GM19328 (cell line): ENCODE data around the gene PPP1R9A.

Experiments used
- ATAC-seq: cut with Tn5 transposase; IDR thresholded peaks from one replicate; pipeline ENCODE4 v1.9.1; 2021; ENCODE audit warnings: mild to moderate bottlenecking, moderate library complexity; ENCODE audit not compliant: unreplicated experiment

Gene PPP1R9A

GRCh38 chr7:94908323-94909178 is 1.2 kb downstream of the PPP1R9A start:
- ATAC-seq: no peak

GRCh38 chr7:94909179-94909466 is 1.7 kb downstream of the PPP1R9A start:
- ATAC-seq: no peak

GRCh38 chr7:94912085-94912484 is 4.7 kb downstream of the PPP1R9A start:
- no peak for ATAC-seq

- ATAC-seq: no peak
These were observed 6.0 kb downstream of the PPP1R9A start for GRCh38 chr7:94913391-94913790.

DNA sequence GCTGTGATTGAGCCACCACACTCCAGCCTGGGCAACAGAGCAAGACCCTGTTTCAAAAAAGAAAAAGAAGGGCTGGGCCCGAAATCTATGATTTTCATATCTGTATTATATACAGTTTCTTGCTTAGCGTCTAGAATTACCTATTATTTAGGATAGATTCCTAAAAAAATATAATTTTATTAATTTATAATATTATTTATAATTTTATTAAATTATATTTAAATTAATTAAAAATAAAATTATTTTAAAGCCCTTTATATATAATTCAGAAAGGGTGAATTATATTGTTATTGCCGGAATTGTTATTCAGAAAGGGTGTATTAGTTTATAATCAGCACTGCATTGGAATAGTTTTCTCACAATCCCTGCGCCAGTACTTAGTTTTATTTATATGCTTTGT is 14.5 kb downstream of the PPP1R9A start:
- no peak for ATAC-seq

- ATAC-seq: no peak
These were observed 15.1 kb downstream of the PPP1R9A start for GRCh38 chr7:94922457-94922856.

GRCh38 chr7:94923412-94923811 is 16.0 kb downstream of the PPP1R9A start:
- ATAC-seq: no peak

DNA sequence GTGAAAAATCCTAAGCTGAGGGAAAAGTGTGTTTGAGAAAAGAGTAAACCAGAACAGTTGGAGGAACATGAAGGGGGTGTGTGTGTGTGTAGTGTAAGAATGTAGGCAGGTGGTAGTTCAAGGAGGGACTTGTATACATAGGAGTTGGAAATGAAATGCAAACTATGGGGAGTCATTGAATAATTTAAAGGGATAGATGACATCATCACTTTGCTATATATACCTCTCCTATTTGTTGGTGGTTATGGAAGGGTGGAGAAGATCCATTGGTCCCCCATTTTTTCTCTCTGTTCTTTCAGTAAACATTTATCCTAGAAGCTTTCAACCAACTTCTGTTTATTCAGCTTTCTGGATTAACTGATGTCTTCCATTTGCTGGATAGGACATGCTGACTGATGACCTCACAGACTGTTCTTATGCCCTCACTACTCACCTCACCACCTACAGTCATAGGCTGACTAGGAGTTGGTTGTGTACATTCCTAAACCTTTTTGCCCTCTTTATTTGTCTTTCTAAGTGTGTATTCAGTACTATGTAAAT is 20.8 kb downstream of the PPP1R9A start:
- ATAC-seq: no peak

DNA sequence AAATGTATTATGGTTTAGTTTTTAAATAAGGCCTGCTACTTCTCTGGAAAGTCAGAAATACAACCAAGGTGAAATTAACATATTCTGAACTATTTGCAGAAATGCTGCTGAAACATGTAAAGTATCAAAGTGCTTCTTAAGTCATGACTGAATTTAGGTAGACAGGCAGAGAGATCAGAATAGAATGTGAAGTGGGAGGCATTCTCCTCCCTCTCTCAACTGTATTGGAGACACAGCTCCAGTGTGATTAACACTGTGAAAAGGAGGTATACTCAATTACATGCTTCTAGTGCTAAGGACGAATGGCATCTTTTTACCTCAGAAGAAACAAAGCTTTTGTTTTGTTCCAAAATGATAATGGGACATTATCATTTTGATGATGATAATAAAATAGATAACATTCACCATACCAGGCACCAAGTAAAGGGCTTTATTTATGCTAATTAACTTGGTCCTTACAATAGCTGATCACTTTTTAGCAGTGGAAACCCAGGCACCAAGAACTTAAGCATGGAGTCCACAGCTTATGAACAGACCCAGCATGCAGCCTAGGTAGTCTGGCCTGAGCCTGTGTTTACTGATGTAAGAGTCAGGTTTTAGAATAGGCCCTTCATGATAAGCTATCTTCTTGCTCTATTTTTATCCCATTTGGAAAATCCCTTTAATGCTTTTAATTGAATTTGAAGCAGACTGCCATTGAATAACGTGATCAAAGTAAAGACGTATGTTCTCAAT is 26.0 kb downstream of the PPP1R9A start:
- no peak for ATAC-seq

- ATAC-seq: no peak
These were observed 32.0 kb downstream of the PPP1R9A start for GRCh38 chr7:94939395-94939794.

- no peak for ATAC-seq
These were observed 32.8 kb downstream of the PPP1R9A start for GRCh38 chr7:94940241-94940640.

DNA sequence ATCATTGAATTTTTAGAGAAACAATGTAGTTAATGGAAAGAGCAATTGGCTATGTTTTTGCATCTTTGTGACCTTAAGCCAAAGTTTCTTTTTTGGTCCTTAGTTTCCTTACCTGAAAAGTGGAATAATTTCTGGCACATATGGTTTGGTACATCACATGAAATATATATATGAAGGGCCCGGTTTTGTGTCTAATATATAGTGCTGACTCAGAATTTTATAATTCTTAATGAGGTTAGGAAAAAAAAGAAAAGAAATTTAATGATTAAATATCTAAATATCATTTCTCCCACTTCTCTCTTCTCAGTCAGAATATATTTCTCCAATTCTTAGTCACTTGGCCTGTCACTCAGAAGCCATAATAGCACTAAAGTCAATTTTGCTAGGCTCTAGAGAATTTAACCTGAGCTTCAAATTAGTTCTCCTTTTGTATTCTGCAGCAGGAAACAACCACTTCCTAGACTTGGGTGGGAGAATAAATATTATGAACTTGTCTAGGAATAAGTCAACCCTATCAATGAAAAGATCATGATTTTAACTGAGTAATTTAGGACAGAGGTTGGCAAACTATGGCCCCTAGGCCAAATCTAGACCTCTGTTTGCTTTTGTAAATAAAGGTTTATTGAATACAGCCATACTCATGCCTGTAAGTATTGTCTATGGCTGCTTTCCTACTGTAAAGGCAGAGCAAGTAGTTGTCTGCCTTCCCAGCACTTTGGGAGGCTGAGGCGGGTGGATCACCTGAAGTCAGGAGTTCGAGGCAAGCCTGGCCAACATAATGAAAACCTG is 34.6 kb downstream of the PPP1R9A start:
- ATAC-seq: no peak

GRCh38 chr7:94943134-94943533 is 35.7 kb downstream of the PPP1R9A start:
- ATAC-seq: no peak

GRCh38 chr7:94949532-94949931 is 42.1 kb downstream of the PPP1R9A start:
- ATAC-seq: no peak

GRCh38 chr7:94955807-94956206 is 48.4 kb downstream of the PPP1R9A start:
- no peak for ATAC-seq

GRCh38 chr7:94957061-94957460 is 49.7 kb downstream of the PPP1R9A start:
- no peak for ATAC-seq

DNA sequence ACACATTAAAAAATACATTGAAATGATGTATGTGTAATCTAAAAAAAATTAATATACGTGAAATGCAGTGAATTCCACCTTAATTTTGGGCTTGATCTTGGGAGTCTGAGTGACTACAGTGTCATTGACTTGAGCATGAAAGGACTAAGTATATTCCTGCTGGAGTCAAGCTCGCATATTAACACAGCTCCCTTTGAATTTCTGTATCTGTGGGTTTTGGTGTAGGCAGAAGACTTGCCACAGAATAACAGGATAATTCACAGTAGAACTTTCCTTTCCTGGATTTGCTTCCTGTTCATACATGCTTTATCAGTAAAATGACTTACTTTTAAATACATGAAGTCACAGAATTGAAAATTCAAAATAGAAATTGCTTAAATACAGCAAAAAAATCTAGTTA is 55.3 kb downstream of the PPP1R9A start:
- no peak for ATAC-seq

DNA sequence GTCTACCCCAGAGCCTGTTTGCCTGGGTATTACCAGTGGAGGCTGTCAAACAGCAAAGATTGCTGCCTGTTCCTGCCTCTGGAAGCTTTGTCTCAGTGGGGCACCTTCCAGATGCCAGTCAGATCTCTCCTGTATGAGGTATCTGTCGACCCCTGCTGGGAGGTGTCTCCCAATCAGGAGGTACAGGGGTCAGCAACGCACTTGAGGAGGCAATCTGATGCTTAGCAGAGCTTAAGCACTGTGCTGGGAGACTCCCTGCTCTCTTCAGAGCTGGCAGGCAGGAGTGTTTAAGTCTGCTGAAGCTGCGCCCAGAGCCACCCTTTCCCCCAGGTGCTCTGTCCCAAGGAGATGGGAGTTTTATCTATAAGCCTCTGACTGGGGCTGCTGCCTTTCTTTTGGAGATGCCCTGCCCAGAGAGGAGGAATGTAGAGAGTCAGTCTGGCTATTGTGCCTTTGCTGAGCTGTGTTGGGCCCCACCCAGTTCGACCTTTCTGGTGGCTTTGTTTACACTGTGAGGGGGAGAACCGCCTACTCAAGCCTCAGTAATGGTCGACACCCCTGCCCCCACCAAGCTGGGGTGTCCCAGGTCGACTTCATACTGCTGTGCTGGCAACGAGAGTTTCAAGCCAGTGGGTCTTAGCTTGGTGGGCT is 62.2 kb downstream of the PPP1R9A start:
- ATAC-seq: no peak

DNA sequence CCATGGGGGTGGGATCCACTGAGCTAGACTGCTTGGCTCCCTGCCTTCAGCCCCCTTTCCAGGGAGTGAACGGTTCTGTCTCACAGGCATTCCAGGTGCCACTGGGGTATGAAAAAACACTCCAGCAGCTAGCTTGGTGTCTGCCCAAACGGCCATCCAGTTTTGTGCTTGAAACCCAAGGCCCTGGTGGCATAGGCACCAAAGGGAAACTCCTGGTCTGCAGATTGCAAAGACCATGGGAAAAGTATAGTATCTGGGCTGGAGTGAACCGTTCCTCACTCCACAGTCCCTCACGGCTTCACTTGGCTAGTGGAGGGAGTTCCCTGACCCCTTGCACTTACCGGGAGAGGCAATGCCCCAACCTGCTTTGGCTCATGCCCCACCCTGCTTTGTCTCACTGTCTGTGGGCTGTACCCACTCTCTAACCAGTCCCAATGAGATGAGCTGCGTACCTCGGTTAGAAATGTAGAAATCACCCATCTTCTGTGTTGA is 62.7 kb downstream of the PPP1R9A start:
- no peak for ATAC-seq

- no peak for ATAC-seq
These were observed 63.9 kb downstream of the PPP1R9A start for GRCh38 chr7:94971051-94971867.
